IPS-15b (cell line): Measurements from ENCODE around the gene NRXN3.

Experiments used
- H3K27me3 ChIP-seq: one replicate; pipeline ENCODE4 v1.6.1; 2013; ENCODE audit warnings: low read length; ENCODE audit not compliant: control insufficient read depth, insufficient read depth
- H3K36me3 ChIP-seq: one replicate; pipeline ENCODE4 v1.6.1; 2013; ENCODE audit warnings: low read length; ENCODE audit not compliant: control insufficient read depth, insufficient read depth
- H3K4me1 ChIP-seq: one replicate; pipeline ENCODE4 v1.6.1; 2013; ENCODE audit warnings: mild to moderate bottlenecking, low read length; ENCODE audit not compliant: control insufficient read depth, insufficient read depth
- H3K4me3 ChIP-seq: one replicate; pipeline ENCODE4 v1.5.1; 2013; ENCODE audit warnings: low read depth, low read length
- H3K9ac ChIP-seq: one replicate; pipeline ENCODE4 v1.6.1; 2013; ENCODE audit warnings: low read depth, mild to moderate bottlenecking, low read length
- H3K9me3 ChIP-seq: one replicate; pipeline ENCODE4 v1.6.1; 2013; ENCODE audit warnings: mild to moderate bottlenecking, low read length; ENCODE audit not compliant: control insufficient read depth, insufficient read depth

Gene NRXN3

DNA sequence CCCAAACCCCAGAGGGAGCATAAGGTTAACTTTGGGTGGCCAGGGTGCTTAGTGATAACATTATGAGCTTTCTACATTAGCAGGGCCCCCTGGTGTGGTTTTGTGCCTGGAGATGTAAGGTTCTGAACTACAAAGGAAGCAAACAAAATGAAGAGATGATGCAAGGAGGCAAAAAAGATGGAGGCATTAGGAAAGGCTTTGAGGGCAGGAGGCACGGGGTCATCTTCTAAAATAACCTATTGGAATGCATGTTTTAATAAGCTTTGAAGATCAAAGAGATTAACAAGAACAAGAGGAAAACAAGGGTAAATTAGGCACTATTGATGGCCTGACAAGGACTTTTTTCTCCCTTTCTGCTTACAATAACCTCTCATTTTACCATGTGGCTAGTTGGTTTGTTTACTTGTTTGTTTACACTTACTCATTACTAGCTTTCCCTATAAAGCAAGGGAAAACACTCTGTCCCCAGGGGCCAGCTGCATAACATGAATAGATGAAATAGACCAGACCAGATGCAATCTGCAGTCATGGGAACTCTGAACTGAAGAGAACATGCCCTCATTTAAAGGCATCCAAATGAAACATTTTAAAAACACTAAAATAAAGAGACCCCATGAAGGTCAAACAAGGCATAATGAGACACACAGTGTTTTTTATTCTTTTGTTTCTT is 1650.8 kb downstream of the NRXN3 start:
- Histone ChIP-seq H3K9ac (no peak overlapping the region), H3K9me3 (no peaks in the 10 kb centered on the region), H3K27me3 (no peaks in the 10 kb centered on the region), H3K4me3 (no peak overlapping the region), H3K36me3 (no peaks in the 10 kb centered on the region), H3K4me1 (peaks cover 14% of the 10 kb centered on the region)

DNA sequence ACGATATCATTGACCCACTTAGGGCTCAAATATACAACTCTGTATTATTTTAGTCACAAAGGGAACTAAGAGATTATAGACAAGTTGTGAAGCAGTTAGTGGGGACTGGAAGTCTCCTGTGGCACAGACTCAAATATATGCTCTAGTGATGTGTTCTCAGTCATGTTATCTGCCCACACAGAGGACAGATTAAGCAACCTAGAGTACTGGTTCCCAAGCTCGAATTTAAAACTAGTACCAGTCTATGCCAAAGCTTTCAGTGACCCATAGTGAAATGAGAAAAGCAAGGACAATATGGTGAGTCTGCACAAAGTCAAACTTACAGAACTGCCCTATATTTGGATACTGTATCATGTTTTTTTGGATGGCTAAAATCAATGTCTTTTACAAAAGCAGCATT is 1651.9 kb downstream of the NRXN3 start:
- H3K9ac ChIP-seq: no peak overlapping the region
- no peaks in the 10 kb centered on the region for H3K27me3 ChIP-seq
- no peaks in the 10 kb centered on the region for H3K9me3 ChIP-seq
- H3K36me3 ChIP-seq: no peaks in the 10 kb centered on the region
- H3K4me1 ChIP-seq: peaks cover 14% of the 10 kb centered on the region
- no peak overlapping the region for H3K4me3 ChIP-seq

DNA sequence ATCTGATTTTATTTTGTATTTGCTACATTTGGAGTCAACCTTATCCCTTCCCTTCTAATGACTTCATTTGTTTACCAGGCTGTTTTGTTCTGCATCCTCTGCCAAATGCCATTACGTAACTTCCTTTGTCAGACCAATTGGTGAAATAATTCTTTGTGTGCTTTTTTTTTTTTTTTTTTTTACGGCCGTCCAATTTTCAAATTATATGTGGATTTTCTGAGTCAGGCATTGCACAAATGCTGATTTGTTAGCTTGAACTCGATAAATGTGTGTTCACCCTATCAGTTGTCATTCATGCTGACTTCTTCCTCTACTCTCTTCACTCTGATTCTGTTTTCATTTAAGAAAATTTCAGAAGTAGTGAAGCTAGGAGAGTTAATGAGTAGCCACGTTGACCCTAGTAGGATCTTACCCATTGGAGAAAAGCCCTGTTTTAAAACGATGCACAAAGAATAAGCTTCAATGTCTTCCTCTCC is 1654.9 kb downstream of the NRXN3 start:
- no peak overlapping the region for H3K9ac ChIP-seq
- H3K4me1 ChIP-seq: peaks cover 12% of the 10 kb centered on the region
- H3K36me3 ChIP-seq: no peaks in the 10 kb centered on the region
- H3K27me3 ChIP-seq: no peaks in the 10 kb centered on the region
- no peak overlapping the region for H3K4me3 ChIP-seq
- H3K9me3 ChIP-seq: no peaks in the 10 kb centered on the region

DNA sequence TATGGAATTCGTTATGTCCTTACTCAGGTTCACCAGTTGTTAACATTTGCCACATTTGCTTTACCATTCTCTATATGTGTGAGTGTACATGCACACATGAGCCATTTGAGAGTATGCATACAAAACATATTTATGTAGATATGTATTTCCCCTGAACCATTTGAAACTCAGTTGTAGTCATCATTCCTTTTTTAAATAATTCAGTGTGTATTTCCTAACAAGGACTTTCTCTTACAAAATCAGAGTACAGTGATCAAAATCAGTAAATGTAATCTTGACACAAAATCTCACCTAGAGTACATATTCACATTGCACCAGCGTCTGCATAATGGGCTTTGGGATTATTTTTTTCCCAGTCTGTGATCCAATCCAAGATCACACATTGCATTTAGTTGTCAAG is 1656.2 kb downstream of the NRXN3 start:
- Histone ChIP-seq H3K36me3 (no peaks in the 10 kb centered on the region), H3K4me3 (no peak overlapping the region), H3K9ac (no peak overlapping the region), H3K9me3 (no peaks in the 10 kb centered on the region), H3K4me1 (peaks cover 3% of the 10 kb centered on the region), H3K27me3 (no peaks in the 10 kb centered on the region)

DNA sequence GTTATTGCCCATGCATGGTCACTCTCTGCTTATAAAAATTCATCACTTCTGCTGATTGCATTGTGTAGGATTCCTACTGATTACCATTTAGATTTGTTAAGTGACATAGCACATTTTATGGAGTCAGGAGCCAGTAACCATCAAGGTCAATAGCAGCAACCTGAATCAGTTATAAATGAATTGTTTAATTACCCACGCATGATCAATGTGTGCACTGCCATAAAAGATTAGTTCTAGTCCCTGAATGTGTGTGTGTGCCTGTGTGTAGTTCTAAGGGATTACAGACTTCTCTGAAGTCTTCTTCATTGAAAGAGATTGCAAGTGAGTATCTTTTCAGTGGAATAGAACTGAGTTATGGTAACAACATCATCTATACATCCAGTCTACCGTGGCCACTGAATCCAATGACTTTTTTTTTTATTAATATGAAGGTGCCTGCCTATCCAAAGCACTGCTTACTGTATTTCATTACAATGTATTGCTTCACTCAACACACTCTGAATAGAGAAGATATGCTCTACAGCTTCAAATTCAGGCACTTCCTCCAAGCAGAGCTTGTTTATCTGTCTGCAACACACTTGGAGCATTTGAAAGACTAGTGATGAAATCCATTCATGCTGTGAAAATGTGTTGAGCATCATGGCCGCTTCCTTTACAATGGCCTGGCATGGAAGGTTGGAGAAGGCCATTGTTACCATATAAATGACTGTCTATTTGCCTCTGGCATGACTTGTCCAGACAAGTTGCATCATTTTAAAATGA is 1659.4 kb downstream of the NRXN3 start:
- no peaks in the 10 kb centered on the region for H3K9me3 ChIP-seq
- no peaks in the 10 kb centered on the region for H3K36me3 ChIP-seq
- H3K27me3 ChIP-seq: no peaks in the 10 kb centered on the region
- H3K4me1 ChIP-seq: no peaks in the 10 kb centered on the region
- H3K4me3 ChIP-seq: no peak overlapping the region
- H3K9ac ChIP-seq: no peak overlapping the region

DNA sequence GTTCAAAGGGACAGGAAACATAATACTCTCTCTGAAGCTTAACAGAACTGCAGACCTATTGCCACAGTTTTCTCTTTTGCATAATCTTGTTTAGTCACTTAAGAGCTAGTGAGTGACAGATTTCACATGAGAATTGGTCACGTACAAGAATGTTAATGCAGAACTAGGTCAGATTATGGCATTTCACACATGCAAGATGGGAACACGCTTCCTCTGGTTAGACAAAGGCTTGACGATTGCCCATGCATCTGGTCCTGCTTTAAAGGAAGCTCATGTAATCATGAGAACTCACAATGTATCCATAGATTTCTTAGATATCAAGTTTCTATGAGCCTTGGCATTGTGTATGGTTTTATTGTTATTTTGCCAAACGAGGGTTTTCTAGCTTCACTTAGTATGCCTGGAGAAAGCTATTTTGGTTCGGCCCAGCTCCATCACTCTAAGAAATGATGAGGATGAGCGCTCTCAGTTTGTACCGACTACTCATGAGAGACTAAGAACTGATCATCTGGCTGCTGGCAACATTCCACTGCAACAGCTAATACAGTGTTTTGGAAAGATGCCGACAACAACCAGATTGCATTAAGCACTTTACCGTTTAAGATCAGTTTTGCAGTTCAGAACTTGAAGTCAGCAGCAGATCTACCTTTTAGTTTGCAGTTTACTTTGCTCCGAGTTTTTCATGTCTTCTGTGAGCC is 1661.2 kb downstream of the NRXN3 start:
- H3K9me3 ChIP-seq: no peaks in the 10 kb centered on the region
- no peaks in the 10 kb centered on the region for H3K36me3 ChIP-seq
- no peak overlapping the region for H3K9ac ChIP-seq
- no peak overlapping the region for H3K4me3 ChIP-seq
- no peaks in the 10 kb centered on the region for H3K4me1 ChIP-seq
- no peaks in the 10 kb centered on the region for H3K27me3 ChIP-seq

DNA sequence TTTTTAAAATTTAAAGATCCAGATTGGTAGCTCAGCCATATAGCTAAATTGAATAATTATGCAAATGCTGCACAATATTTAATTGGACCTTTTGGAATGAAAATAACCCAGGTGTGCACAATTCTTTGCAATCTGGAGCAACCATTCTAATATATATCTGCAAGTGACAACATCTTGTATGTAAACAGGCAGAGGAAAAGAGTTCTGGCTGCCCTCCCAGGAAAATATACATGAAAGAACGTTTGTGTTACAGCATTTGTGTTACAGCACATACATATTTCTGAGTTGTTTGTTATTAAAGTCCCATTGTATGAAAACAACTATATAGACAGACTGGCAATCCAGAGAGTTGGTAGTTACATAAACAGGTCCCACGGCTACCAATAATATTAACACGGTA is 1663.6 kb downstream of the NRXN3 start:
- Histone ChIP-seq H3K27me3 (no peaks in the 10 kb centered on the region), H3K36me3 (no peaks in the 10 kb centered on the region), H3K9ac (no peak overlapping the region), H3K4me3 (no peak overlapping the region), H3K9me3 (no peaks in the 10 kb centered on the region), H3K4me1 (no peaks in the 10 kb centered on the region)

DNA sequence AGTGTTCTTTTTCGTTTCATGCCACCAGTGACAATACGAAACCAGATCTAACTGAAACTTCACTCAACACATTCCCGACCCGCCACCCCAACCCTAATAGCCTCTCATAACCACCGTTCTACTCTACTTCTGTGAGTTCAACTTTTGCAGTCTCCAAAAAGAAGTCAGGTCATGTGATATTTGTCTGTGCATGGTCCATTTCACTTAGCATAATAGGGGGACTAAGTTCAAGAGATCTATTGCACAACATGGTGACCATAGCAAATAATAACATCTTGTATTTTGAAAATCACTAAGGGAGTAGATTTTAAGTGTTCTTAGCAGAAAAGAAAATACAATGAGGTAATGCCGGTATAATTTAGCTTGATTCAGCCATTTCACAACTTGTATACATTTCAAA is 1664.7 kb downstream of the NRXN3 start:
- H3K9ac ChIP-seq: no peak overlapping the region
- H3K9me3 ChIP-seq: no peaks in the 10 kb centered on the region
- H3K36me3 ChIP-seq: no peaks in the 10 kb centered on the region
- no peaks in the 10 kb centered on the region for H3K4me1 ChIP-seq
- H3K27me3 ChIP-seq: no peaks in the 10 kb centered on the region
- no peak overlapping the region for H3K4me3 ChIP-seq

DNA sequence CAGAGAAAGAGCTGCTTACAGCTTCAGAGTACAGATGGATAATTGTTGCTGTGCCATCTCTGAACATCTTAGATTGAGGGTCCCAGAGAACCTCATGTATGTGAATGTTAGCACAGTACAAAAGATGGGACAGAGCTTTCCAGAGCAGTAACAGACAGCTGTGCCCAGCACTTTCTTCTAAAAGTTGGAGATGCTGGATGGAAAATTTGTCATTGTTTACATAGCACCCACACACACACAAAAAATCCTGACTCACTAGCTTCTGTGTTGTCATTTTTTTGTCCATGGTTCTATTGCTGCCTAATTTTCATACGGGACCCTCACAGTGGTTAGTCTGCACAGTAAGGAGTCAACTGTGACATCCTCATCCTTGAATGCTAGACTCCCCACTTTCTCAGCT is 1666.4 kb downstream of the NRXN3 start:
- no peak overlapping the region for H3K4me3 ChIP-seq
- no peaks in the 10 kb centered on the region for H3K27me3 ChIP-seq
- no peaks in the 10 kb centered on the region for H3K4me1 ChIP-seq
- no peaks in the 10 kb centered on the region for H3K36me3 ChIP-seq
- H3K9me3 ChIP-seq: no peaks in the 10 kb centered on the region
- no peak overlapping the region for H3K9ac ChIP-seq

DNA sequence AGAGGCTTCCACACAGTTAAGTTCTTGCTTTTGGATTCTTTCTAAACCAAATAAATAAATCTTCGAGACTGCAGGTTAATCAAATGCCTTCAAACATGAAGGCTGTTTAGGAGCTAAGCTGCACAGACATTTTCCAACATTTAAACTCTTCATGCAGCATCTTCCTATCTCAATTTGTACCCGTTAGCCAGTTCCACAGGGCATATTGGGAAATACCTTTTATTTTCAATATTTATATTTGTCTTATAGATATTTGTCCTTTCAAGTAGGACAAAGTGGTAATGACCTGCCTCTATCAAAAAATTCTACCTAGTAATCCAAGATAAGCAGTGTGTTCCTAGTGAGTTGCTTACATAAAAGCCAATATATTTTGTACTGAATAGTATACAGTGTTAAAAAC is 1667.5 kb downstream of the NRXN3 start:
- no peak overlapping the region for H3K4me3 ChIP-seq
- H3K9me3 ChIP-seq: no peaks in the 10 kb centered on the region
- no peaks in the 10 kb centered on the region for H3K27me3 ChIP-seq
- H3K36me3 ChIP-seq: no peaks in the 10 kb centered on the region
- no peak overlapping the region for H3K9ac ChIP-seq
- H3K4me1 ChIP-seq: no peaks in the 10 kb centered on the region

DNA sequence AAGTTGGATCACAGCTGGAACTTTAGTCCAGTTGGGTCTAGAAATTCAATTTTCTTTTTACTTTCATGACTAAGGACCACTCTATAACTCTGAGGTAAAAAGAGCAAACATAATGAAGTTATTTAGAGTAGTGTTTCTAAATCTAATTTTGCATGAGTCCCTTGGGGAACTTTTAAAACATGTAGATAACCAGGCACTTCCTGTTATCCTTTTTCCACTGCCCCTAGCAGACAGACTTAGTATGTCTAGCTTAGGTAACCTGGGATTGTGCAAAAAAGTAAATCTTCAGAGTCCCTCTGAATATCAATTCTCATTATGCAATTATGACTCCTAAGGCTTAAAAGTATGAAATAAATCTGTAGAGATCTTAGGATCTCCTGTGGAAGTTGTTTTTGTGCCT is 1669.9 kb downstream of the NRXN3 start:
- H3K36me3 ChIP-seq: no peaks in the 10 kb centered on the region
- no peak overlapping the region for H3K9ac ChIP-seq
- no peaks in the 10 kb centered on the region for H3K27me3 ChIP-seq
- H3K9me3 ChIP-seq: no peaks in the 10 kb centered on the region
- no peak overlapping the region for H3K4me3 ChIP-seq
- no peaks in the 10 kb centered on the region for H3K4me1 ChIP-seq

DNA sequence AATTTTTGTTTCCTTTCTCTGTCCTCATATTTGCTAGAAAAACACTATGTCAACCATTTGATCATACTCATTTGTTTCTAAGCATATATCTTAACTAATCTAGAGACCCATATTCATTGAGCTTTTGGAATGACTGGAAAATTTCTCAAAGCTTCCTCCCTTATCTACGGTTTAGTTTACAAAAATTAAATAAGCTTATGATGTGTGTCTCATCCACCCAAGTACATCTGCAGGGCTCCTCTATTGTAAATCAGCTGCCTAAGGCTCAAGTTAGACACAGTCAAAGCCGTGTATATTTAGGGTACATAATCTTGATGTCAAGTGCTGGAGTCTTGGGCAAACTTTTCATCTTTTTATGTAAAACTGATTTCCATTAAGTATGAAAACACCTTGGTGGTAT is 1670.7 kb downstream of the NRXN3 start:
- Histone ChIP-seq H3K4me1 (no peaks in the 10 kb centered on the region), H3K36me3 (no peaks in the 10 kb centered on the region), H3K27me3 (no peaks in the 10 kb centered on the region), H3K9me3 (no peaks in the 10 kb centered on the region), H3K9ac (no peak overlapping the region), H3K4me3 (no peak overlapping the region)
